ENCODE data around the gene ADCY1.

DNA sequence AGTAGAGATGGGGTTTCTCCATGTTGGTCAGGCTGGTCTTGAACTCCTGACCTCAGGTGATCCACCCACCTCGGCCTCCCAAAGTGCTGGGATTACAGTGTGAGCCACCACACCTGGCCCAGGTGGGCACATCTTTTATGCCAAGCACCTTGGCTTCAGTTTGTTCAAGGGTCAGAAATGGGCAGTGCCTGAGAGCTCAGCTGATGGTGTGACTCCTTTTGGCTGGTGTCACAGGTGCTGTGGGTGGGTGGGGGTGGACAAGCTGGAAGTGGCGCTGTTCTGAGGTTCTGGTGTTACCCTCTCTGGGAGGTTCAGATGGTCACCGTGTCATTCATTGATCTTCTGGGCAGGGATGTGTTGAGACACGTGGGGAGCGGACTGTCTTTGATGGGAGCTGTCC, 11.5 kb downstream of the ADCY1 start:
- no peak for TF ChIP-seq POLR2A (IDR thresholded peaks at IDR 0.05)
- TF ChIP-seq CTCF (IDR thresholded peaks at IDR 0.05), result no peak
